Progenitor cell of endocrine pancreas (in vitro differentiated cells): Measurements from ENCODE around the gene PHYHIPL. TPM values are rescaled to one million over a fixed set of nuclear protein-coding genes. Genes with fewer than 3 reads are reported as not detected.

Experiments
- DNase-seq: peaks from one replicate; pipeline ENCODE4 v3.0.0; 2021; ENCODE audit warnings: low spot score; ENCODE audit not compliant: unreplicated experiment
- H3K27ac Mint-ChIP-seq: 2 replicates; pipeline ENCODE4 v1.8.0; 2021; ENCODE audit warnings: mild to moderate bottlenecking, moderate library complexity, mixed read lengths
- H3K27me3 Mint-ChIP-seq: 2 replicates; pipeline ENCODE4 v1.8.0; 2021; ENCODE audit warnings: mixed read lengths
- H3K36me3 Mint-ChIP-seq: 2 replicates; pipeline ENCODE4 v1.8.0; 2022; ENCODE audit warnings: mixed read lengths; ENCODE audit not compliant: insufficient read depth
- H3K4me1 Mint-ChIP-seq: 2 replicates; pipeline ENCODE4 v1.8.0; 2021; ENCODE audit warnings: low read depth, mixed read lengths
- H3K4me3 Mint-ChIP-seq: 2 replicates; pipeline ENCODE4 v1.8.0; 2021; ENCODE audit warnings: low read depth, mild to moderate bottlenecking, moderate library complexity, mixed read lengths
- H3K9me3 Mint-ChIP-seq: 2 replicates; pipeline ENCODE4 v1.8.0; 2021; ENCODE audit warnings: low read depth, mixed read lengths
- total RNA-seq: library from RNA; stranded (reverse); gene quantifications from 2 replicates; pipeline ENCODE4 v1.2.1, GENCODE V29; 2021
- TF ChIP-seq, protein P1 (sequence below): fragments of 200-600 bp; sonication (generic); IDR thresholded peaks from one replicate; pipeline ENCODE4 v1.5.0; 2021; ENCODE audit warnings: antibody characterized with exemption, mild to moderate bottlenecking; ENCODE audit not compliant: unreplicated experiment

The PHYHIPL gene
- total RNA-seq, 1 donor from 2014 or later = 1.3 TPM

DNA sequence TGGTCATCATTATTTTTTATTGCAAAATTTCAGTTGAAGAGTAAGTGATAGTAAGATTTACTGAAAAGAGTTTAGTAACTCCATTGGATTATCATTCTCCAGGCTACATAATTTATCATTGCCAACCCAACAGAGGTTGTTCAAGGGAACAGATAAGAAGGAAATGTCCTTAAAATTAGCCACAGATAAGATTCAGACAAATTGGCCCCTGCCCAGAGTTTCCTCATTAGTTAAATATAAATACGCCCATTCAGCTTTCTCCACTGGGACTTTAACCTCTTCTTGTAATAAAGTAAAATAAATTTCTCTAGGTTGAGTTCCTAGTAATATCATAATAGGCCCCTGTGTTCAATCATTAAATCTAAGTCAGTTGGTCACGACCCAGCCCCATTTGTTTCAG, 27.7 kb upstream of the PHYHIPL start:
- H3K27me3 Mint-ChIP-seq = no peaks in the 10 kb centered on the region
- no peaks in the 10 kb centered on the region for H3K9me3 Mint-ChIP-seq
- peaks cover 9% of the 10 kb centered on the region for H3K4me1 Mint-ChIP-seq
- H3K36me3 Mint-ChIP-seq = no peaks in the 10 kb centered on the region
- TF ChIP-seq, protein P1, sequence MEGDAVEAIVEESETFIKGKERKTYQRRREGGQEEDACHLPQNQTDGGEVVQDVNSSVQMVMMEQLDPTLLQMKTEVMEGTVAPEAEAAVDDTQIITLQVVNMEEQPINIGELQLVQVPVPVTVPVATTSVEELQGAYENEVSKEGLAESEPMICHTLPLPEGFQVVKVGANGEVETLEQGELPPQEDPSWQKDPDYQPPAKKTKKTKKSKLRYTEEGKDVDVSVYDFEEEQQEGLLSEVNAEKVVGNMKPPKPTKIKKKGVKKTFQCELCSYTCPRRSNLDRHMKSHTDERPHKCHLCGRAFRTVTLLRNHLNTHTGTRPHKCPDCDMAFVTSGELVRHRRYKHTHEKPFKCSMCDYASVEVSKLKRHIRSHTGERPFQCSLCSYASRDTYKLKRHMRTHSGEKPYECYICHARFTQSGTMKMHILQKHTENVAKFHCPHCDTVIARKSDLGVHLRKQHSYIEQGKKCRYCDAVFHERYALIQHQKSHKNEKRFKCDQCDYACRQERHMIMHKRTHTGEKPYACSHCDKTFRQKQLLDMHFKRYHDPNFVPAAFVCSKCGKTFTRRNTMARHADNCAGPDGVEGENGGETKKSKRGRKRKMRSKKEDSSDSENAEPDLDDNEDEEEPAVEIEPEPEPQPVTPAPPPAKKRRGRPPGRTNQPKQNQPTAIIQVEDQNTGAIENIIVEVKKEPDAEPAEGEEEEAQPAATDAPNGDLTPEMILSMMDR = no peak
- no peak overlapping the region for H3K4me3 Mint-ChIP-seq
- DNase-seq = no peak
- H3K27ac Mint-ChIP-seq = no peak overlapping the region

DNA sequence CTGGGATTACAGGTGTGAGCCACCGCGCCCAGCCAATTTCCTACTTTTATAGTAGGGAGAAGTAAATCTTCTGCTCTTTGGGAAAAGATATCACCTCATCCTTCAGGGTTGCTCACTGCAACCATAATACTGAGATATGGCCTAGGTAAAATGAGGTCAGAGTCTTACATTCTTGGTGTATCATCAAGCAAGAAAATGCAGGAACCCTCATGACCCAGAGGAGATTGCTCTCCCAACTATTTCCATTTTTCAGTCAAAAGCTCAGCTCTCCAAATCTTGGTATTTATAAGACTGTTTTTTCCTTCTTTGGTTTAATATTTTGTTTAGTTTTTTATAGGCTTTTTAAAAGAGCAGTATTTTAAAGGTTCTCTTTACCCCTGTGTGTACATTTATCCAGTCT, 20.9 kb upstream of the PHYHIPL start:
- TF ChIP-seq, protein P1 = no peak
- Mint-ChIP-seq H3K27me3 (no peaks in the 10 kb centered on the region), H3K4me1 (no peaks in the 10 kb centered on the region), H3K27ac (no peak overlapping the region), H3K4me3 (no peak overlapping the region), H3K9me3 (no peaks in the 10 kb centered on the region), H3K36me3 (no peaks in the 10 kb centered on the region)
- no peak for DNase-seq

DNA sequence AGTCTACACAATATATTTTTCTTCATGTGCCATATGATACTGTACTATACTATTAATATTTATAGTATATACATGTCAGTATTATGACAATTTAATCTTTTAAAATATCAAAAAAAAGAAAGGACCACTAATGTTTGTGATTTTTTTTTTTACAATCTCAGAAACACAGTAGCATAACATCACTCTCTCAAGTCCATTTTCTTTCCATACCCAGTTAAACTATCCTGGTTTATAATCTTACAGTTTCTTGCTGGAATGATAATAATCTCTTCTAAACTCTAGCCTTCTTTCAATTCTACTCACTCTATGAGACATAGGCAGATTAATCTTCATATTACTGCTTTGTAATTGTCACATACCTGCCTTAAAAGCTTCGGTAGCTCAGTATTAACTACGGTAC, 8.9 kb upstream of the PHYHIPL start:
- Mint-ChIP-seq H3K36me3 (no peaks in the 10 kb centered on the region), H3K4me1 (no peaks in the 10 kb centered on the region)

DNA sequence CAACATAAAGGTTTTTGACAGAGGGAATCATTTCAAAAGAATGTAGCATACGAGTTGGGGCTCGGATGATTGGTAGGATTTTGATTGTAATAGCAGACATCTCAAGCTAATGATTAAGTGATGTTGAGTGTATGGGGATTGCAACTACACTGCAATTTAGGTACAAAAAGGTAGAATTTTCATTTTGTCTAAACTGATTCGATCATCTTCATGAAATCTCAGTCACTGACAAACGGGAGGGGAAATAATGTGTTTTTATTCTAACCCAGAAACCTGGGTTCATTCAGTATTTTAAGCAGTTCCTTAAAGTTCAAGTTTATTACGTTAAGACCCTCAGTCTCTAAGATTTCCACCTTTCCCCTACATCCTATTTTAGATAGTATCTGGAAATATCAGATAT, 3.9 kb upstream of the PHYHIPL start:
- H3K4me1 Mint-ChIP-seq = peaks cover 10% of the 10 kb centered on the region
- H3K9me3 Mint-ChIP-seq = peaks cover 10% of the 10 kb centered on the region
- H3K4me3 Mint-ChIP-seq = no peak overlapping the region
- no peak overlapping the region for H3K27ac Mint-ChIP-seq
- H3K27me3 Mint-ChIP-seq = peaks cover 32% of the 10 kb centered on the region
- no peak for DNase-seq
- no peaks in the 10 kb centered on the region for H3K36me3 Mint-ChIP-seq
- TF ChIP-seq, protein P1 = no peak

More for the DNA sequence above, 8.9 kb upstream of the PHYHIPL start:
- Mint-ChIP-seq H3K27me3 (peaks cover 3% of the 10 kb centered on the region), H3K9me3 (peaks cover 11% of the 10 kb centered on the region), H3K4me3 (no peak overlapping the region), H3K27ac (no peak overlapping the region)
- DNase-seq = no peak
- TF ChIP-seq, protein P1 = no peak

DNA sequence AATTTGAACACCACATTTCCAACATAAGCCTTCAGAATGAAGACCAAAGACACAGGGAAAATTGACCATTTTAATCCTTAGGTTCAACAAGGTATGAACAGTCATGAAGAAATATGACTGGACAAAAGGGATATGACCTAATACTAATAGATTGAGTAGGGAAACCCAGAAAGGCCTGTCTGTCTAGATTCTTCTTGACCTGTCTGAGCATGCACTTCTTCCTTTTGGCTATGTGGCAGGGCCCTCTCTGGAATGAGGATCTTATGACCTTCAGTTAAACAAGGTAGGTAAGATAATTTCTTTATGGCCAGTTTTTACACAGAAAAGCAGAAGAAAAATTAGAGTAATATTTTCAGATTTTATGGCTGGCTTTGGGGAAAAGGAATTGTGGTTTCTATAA, 3.0 kb upstream of the PHYHIPL start:
- TF ChIP-seq, protein P1 = no peak
- Mint-ChIP-seq H3K4me1 (peaks cover 10% of the 10 kb centered on the region), H3K9me3 (peaks cover 5% of the 10 kb centered on the region), H3K27me3 (peaks cover 32% of the 10 kb centered on the region), H3K4me3 (no peak overlapping the region), H3K27ac (no peak overlapping the region), H3K36me3 (no peaks in the 10 kb centered on the region)
- DNase-seq = no peak
